Islet precursor cell (in vitro differentiated cells): ENCODE results near the gene CHRNE.
A peak's percentile ranks its signal among the peaks of the same experiment; 100 is the strongest.

Experiments used
- DNase-seq: peaks from one replicate; pipeline ENCODE4 v3.0.0-alpha.2; 2018

Gene CHRNE

GRCh38 chr17:4901648-4902344 is 1.1 kb downstream of the CHRNE start:
- DNase-seq = no peak

- no peak for DNase-seq
Measured at GRCh38 chr17:4901108-4901647, 1.7 kb downstream of the CHRNE start.

DNA sequence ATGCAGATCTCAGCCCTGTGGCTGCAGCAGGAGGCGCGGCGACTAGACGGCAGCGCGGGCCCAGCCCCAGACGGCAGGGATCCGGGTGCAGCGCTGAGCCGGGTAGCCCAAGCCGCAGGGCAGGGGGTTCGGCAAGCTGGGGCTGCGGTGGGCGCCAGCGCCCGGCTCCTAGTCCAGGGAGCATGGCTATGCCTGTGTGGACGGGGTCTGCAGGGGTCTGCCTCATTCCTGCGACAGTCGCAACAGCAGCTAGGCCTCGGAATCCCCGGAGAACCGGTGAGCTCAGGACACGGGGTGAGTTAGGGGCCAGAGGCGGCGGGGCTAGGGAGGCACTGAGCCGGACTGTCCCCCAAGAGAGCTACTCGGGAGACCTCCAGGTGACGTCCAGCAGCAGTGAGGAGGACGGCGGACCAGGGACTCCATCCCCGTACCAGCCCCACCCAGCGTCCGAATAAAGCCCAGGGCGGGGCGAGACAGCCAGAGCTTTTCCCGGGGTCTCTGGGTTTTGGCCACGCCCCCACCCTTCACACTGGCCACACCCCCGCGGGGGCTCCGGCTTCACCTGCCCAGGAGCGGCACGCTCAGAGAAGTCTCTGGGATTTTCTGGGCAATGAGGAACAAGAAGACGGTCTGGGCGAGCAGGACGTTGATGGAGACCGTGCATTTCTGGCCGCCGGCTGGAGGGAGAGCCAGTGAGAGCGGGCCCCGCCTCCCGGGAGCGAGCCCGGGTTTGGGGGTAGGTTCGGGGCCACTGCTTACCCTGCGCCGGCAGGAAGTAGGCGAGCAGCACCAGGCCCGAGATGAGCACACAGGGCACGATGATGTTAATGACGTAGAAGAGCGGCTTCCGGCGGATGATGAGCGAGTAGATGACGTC is 2.4 kb downstream of the CHRNE start:
- peak; percentile 84 for DNase-seq

DNA sequence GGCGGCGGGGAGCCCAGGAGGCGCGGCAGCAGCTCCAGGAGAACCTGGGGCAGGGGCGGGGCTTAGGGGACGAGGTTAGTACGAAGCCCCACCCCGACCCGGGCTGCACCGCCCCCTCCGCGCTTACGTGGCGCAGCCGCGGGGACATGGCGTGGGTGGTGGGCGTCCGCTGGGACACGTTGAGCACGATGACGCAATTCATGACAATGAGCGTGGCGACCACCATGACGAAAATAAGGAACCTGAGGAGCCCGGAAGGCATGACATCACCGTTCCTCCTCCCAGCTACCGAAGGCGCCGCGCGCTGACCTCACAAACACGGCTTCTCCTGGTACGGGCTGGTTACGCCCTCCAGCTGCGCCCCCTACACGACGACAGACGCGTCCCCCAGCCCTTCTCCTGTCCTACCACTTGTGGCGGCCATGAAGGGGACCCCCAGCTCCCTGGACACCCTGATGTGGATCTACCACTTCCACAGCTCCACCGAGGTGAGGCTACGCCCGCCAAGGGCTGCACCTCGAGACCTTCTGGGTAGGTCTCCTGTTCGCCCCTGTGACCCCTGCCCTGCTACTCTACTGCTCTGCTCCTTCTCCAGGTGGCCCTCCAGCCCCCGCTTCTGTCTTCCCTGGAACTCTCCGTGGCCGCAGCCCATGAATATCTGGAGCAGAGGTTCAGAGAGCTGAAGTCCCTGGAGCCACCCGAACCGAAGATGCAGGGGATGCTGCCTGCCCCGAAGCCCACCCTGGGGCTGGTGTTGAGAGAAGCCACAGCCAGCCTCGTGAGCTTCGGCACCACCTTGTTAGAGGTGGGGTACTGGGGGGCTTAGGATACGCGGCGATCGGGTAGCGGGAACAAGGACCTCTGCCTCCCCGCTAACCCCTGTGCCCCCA is 3.3 kb downstream of the CHRNE start, which contains the start of gene C17orf107:
Gene C17orf107, plus strand, starts transcription at position 196 of the 890 bp plus-strand sequence. Its CDS starts 227 bp downstream, at position 423.
- DNase-seq = peak; percentile 88

DNA sequence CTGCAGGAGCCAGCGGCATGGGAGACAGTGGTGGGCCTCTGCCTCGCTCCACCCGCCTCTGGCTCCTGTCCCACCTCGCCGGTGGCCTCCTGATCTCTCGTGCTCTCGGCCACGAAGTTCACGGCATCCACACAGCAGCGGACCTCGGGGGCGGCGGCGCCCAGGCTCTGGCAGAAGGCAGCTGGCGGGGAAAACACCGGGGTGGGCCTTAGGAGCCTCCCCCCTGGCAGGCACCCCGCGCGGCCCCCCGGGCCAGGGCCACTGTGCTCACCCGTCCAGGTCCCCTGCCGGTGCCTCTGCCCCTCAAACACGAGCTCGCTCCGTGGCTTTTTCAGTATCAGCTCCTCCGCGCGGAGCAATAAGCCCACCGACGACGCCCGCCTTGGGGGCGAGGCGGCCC is 4.0 kb downstream of the CHRNE start:
- no peak for DNase-seq

GRCh38 chr17:4898351-4898750 is 4.5 kb downstream of the CHRNE start:
- no peak for DNase-seq

DNA sequence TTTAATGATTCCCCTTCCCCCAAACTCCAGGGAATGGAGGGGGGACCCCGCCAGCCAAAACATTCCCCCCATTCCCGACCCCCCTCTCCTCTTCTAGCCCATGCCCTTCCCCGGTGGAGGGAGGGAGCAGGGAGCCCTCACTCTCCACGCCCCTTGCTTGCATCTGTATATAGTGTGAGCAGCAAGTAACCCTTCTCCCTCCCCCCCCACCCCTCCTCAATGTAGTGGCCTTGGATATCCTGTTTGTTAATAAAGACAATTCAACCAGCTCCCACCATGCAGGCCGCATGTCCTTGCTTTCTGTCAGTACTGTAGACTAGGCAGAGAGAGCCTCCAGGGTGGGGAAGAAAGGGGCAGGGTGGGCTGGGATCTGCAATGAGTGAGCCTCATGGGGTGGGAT is 5.1 kb downstream of the CHRNE start:
- no peak for DNase-seq

DNA sequence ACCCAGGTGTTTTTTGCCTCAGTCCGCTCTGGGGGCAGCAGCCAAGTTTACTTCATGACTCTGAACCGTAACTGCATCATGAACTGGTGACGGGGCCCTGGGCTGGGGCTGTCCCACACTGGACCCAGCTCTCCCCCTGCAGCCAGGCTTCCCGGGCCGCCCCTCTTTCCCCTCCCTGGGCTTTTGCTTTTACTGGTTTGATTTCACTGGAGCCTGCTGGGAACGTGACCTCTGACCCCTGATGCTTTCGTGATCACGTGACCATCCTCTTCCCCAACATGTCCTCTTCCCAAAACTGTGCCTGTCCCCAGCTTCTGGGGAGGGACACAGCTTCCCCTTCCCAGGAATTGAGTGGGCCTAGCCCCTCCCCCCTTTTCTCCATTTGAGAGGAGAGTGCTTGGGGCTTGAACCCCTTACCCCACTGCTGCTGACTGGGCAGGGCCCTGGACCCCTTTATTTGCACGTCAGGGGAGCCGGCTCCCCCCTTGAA is 5.7 kb downstream of the CHRNE start:
- no peak for DNase-seq

DNA sequence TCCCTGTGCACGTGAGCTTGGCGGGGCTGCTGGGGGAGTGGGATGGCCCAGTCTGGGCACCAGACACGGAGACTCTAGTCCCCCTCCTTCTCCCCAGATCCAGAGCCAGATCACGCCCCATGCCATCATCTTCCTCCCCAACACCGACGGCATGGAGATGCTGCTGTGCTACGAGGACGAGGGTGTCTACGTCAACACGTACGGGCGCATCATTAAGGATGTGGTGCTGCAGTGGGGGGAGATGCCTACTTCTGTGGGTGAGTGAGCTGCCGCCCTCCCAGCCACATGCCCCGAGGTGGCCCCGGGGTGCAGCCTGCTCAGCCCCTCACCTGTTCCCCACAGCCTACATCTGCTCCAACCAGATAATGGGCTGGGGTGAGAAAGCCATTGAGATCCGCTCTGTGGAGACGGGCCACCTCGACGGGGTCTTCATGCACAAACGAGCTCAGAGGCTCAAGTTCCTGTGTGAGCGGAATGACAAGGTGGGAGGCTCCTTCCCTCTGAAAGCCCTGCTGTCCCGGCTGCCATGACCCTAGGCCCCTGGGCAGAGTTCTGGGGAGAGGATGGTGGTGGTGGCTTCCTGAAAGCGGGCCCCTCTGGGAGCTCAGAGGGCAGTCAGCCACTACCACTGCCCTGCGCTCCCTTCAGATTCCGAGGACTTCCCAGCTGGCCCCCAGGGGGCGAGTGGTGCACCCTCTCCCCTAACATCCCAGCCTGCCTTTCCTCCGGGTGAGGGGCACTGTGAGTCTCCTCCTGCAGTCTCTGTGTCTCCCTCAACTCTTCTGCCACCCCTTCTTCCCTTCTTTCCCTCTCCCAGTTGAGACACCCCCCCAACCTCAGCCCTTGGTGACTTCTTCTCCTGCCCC is 6.3 kb downstream of the CHRNE start:
- no peak for DNase-seq

- peak; percentile 80 for DNase-seq
Measured at GRCh38 chr17:4895657-4896331, 7.1 kb downstream of the CHRNE start.

GRCh38 chr17:4895121-4895520 is 7.8 kb downstream of the CHRNE start:
- peak; percentile 49 for DNase-seq

DNA sequence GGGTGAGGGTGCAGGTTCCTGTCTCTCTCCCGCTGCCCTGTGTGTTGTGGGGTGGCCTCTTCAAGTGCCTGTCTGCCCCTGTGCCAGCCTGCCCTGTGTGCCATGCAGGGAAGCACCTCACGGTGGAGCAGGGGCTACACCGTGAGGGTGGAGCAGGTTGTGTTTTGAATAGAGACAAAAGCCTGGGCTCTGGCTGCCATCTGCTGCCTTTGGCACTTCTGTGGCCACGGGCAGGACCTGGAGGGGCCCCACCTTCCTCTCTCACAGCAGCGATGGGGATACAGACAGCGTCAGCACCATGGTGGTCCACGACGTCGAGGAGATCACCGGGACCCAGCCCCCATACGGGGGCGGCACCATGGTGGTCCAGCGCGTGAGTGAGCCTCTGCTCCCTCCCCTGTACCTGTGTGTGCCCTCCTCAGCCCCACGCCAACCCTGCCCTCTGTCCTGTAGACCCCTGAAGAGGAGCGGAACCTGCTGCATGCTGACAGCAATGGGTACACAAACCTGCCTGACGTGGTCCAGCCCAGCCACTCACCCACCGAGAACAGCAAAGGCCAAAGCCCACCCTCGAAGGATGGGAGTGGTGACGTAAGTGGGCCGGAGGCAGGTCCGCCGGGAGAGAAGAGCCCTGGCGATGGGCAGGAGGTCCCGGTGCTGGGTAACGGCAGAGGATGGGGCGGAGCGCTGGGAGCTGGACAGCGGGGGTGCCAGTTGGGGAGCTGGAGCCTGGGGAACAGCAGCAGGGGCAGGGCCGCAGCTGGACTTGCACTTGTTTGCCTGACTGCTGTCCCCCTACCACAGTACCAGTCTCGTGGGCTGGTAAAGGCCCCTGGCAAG is 9.0 kb downstream of the CHRNE start:
- DNase-seq = peak; percentile 55

DNA sequence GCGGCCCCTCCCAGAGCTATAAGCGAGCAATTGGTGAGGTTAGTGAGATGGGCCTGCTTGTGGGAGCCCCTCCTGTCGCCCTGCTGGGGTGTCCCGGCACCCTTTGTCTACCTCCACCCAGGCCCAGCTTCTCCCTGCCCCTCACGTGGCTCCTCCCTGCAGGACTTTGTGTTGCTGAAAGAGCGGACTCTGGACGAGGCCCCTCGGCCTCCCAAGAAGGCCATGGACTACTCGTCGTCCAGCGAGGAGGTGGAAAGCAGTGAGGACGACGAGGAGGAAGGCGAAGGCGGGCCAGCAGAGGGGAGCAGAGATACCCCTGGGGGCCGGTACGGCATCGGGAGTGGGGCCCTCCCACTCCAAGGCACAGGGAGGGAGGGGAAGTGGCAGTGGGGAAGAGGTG is 9.6 kb downstream of the CHRNE start:
- peak; percentile 50 for DNase-seq

DNA sequence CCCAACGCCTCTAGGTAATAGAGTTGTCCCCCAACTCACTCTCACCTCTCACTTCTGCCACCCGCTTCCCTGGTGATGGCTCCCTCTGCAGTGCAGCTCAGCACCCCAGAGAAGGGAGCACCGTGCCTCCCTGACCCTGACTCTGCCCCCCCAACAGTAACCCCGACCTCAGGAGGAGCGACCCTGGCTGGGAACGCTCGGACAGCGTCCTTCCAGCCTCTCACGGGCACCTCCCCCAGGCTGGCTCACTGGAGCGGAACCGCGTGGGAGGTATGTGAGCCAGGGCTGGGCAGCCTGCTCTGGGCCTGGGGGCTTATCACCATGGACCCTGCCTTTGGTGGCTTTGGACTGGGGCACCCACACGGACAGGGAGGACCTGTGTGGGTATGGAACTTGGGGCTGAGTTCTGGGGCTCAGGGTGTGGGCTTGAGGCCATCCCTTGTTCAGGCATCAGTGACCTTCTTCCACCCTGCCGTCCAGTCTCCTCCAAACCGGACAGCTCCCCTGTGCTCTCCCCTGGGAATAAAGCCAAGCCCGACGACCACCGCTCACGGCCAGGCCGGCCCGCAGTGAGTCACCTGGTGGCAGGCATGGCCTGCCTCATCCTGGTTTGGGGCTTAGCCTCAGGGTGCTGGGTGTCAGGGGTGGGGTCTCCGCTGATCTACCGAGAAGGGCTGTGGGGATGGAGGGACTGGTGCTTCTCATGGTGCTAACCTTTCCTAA is 10.2 kb downstream of the CHRNE start:
- peak; percentile 62 for DNase-seq

GRCh38 chr17:4891411-4892410 is 11.2 kb downstream of the CHRNE start:
- DNase-seq = peak; percentile 53

- DNase-seq = no peak
Measured at GRCh38 chr17:4887581-4887980, 15.3 kb downstream of the CHRNE start.

DNA sequence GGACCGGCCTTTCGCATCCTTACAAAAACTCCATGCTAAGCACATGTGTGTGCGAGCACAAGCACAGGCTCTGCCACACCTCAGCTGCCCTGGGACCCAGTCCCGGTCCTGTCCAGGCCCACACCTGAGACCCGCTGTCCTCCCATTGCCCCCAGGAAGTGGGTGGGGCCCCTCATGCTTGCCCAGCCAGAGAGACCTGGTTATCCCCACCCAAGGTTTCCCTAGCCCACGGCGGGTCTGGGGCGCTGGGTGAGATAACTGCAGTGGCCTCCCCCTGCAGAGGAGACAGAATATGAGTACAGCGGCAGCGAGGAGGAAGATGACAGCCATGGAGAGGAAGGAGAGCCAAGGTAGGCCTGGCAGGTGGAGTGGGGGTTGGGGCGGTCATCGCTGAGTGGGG is 16.1 kb downstream of the CHRNE start:
- DNase-seq = no peak

GRCh38 chr17:4884489-4884888 is 18.4 kb downstream of the CHRNE start:
- DNase-seq = no peak
